Suppressor macrophage treated with lipopolysaccharide for 1 hour (primary cell): ENCODE data around the gene PRKCA.
"Not testable (repeated sequence)": the region's sequence is repeated elsewhere in the genome, so short reads cannot be mapped to it uniquely, and the experiment has no call there.

Experiments used
- DNase-seq, 3 donors: peaks; one replicate each; pipeline ENCODE4 v3.0.0-alpha.2; 2020 to 2022

The PRKCA gene

DNA sequence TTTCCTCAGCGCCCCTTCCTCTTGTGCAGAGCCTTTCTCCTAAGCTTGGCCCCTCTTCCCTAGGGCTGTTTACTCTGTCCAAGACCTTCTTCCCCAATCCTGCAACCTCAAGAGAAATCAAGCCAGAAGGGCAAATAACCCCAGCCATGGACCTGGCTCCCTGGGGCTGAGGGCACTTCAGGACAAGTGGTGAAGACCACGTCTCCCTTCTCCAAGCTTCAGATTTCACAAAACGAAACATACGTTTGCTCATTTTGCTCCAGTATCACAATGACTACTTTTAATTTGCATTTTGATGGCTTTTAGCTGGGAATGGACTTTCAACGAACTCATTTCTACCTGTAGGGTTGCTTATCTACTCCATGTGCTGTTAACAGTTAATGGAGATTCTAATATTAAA, 392.7 kb downstream of the PRKCA start:
- no peak for DNase-seq

GRCh38 chr17:66698270-66698669, 395.9 kb downstream of the PRKCA start:
- DNase-seq = no peak

DNA sequence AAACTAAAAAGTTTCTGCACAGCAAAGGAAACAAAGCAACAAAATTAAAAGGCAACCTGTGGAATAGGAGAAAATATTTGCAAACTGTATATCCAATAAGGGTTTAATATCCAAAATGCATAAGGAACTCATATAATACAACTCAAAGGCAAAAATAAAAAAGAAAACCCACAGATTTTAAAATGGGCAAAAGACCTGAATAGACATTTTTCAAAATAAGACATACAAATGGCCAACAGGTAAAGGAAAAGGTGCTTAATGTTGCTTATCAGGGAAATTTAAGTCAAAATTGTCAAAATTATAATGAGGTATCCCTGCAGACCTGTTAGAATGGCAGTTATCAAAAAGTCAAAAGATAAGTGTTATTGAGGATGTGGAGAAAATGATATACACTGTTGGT, 399.0 kb downstream of the PRKCA start:
- DNase-seq = no peak

- DNase-seq = peak in 1 of 3 donors; percentile 19
Measured at GRCh38 chr17:66702106-66702936, 399.9 kb downstream of the PRKCA start.

- DNase-seq = no peak
Measured at GRCh38 chr17:66704858-66705520, 402.6 kb downstream of the PRKCA start.

DNA sequence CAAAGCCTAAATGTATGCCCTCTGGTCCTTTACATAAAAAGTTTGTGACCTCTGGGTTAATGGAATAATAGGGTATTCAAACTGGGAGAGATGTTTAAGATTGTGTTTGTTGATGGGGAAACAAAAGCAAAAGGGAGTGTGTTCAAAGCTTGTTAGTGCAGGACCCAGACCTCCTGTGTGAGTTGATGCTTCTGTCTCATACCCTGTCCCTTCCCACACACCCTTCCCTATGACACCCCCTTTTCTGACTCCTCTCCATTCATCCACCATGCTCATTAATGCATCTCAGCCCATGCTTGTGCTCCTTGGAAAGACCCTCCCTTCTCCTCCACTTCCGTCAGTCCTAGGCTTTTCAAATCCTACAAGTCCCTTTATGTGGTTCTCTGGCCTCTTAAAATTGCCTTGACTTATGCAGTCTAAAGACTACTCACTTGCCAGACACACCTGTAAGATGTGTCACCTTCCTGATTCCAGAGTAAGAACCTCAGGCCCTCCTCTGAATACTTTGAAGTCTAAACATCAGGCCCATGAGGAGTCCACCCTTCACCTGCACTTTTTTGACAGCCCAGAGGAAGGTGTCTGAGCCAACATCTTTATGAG, 404.5 kb downstream of the PRKCA start:
- no peak for DNase-seq

GRCh38 chr17:66711401-66711800, 409.0 kb downstream of the PRKCA start:
- no peak for DNase-seq

DNA sequence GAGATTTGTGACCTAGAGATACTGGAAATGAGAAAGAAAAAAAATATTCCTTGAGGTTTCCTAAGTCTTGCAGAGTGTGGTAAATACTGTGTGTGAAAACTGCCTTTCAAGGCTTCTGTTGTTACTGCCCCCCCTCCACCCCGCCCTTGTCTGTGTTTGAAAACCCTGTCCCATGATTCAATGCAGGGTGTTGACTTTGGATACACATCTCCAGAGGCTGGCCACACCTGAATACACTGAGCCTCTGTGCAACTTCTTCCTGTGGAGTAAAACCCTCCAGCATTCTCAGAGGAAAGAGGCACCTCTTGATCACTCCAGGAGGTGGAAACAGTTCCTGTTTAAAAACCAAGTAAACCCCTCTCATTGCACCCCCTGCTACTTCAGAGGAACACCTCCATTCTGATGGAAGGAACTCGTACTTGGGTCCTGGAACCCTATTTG, 409.5 kb downstream of the PRKCA start:
- no peak for DNase-seq

DNA sequence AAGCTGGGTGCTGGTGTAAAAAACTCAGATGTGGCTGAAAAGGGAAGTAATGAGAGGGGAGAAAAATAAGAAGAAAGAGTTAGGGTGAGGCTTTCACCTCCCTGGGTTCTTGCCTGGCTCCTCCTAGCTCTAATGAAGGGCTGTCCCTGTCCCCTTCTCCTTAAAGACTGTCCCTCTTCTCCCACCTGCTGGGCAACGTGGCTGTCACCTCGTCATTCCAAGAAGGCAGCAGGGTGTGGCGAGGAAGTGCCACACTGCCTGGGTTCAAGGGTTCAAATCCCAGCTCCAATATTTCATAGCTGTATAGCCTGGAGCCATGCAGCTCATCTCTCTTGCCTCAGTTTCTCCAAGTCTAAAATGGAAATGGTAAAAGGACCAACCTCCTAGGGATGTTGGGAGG, 410.0 kb downstream of the PRKCA start:
- no peak for DNase-seq

- DNase-seq = not testable (repeated sequence)
Measured at GRCh38 chr17:66713021-66713532, 410.7 kb downstream of the PRKCA start.

DNA sequence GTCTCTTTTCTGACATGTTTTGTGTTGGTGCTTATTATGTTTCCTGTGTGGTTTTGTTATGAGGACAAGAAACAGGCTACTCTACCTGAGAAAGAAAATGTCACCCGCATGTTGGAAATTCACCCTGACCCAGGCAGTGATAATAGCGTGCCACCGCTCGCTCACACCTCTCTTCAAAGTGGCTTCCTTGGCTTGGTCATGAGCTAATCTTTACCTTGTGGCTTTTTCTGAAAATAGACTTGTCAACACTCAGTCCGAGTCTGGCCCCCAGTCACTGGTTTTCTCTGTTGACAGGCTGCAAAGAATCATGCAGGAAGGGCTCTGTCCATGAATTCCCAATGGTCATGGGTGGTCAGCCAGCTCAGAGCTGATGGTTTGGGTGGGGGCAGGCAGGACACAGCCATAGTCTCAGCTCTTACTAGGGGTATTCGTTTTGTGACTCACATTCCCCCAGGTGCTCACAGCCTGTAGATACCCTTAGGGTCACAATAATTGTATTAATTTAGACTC, 411.2 kb downstream of the PRKCA start:
- no peak for DNase-seq

- no peak for DNase-seq
Measured at GRCh38 chr17:66714046-66715023, 411.9 kb downstream of the PRKCA start.

- DNase-seq = no peak
Measured at GRCh38 chr17:66715076-66715675, 412.8 kb downstream of the PRKCA start.

- DNase-seq = peak; percentile 44 to 69 (median 50)
Measured at GRCh38 chr17:66715745-66716156, 413.3 kb downstream of the PRKCA start.

DNA sequence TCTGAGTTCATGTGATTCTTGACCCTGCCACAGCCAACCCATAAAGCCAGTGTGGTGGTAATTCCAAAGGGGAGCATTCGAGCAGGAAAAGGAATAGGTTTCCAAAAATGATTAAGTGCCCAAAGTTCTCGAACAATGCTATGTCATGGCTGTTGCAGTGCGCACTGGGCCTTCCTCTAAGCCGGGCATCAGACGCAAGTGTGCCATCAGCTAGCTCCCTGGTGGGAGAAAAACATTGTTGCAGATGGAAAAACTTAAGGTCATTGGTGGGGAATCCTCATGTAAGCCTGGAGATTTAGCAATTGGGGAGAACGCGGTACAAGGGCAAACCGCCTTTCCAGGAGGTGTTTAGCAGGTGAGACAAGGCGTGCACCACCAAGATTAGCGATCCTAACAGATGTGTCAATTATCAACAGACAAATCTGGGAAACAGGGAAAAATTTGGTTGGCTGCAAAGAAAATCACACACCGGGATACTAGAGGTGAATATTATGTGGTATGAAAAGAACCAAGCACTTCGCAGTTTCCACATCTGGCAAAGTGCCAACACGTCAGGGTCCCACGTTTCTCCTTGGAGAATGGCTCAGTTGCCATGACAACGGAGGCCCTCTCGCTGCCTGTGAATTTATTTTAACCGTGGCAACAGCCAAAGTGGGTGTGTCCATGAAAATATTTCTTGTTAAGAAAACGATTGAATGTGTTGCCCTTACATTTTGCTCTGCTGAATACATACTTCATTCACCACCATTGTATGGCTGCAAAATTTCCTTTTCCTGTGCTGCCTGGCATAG, 414.0 kb downstream of the PRKCA start:
- DNase-seq = no peak

GRCh38 chr17:66717641-66718058, 415.2 kb downstream of the PRKCA start:
- DNase-seq = no peak

DNA sequence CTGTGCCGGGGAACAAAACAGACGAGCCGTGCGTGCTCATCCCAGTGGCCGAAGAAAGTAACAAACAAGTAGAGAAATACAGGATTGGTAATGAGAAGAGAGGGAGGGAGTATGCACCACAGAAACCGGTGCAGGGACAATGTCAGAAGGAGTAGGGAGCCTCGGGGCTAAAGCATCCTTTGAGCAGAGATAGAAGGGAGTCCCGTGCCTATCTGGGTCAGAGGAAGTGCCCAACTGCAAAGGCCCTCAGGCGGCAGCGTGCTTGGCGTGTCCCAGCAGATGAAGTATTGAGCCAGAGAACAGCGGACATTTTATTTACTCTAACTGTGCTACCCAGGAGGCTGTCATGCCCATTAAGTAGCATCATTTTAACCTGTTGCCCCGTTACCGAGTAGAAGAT, 417.6 kb downstream of the PRKCA start:
- DNase-seq = no peak

- DNase-seq = no peak
Measured at GRCh38 chr17:66720567-66720966, 418.2 kb downstream of the PRKCA start.

DNA sequence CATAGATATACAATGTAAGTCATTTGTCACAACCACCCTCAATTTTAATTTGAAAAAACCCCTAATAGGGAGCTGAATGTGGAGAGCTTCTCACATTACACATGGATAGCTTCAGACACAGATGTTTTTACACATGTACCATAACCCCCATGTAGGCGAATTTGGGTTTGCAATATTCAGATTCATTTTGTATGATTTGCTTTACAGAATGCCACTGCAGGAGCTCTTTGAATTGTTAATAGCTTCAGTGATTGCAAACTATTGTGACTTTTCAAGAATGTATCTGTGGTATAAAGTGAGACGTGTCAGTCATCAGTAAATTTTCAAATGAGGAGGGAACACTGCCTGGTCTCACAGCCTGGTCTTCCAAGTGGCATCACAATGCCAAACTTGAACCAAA, 419.9 kb downstream of the PRKCA start:
- no peak for DNase-seq

- DNase-seq = no peak
Measured at GRCh38 chr17:66724581-66725341, 422.3 kb downstream of the PRKCA start.
